Transverse colon (tissue), 4 donors: ENCODE results near the gene SIGMAR1. TPM values are rescaled to one million over a fixed set of nuclear protein-coding genes. Genes with fewer than 3 reads are reported as not detected.

ENCODE experiments used
- DNase-seq: peaks from one replicate; pipeline ENCODE4 v3.0.0-alpha.2; 2019
- H3K27ac ChIP-seq, 4 donors: fragments of 200-600 bp; sonication (generic); 2 replicates each; pipeline ENCODE4 v1.5.1; 2016 to 2018; ENCODE audit warnings: inconsistent platforms in 4 of 4
- H3K27me3 ChIP-seq: fragments of 200-600 bp; sonication (generic); 2 replicates; pipeline ENCODE4 v1.5.1; 2017; ENCODE audit warnings: inconsistent platforms
- H3K36me3 ChIP-seq, 4 donors: fragments of 200-600 bp; sonication (generic); 2 replicates each; pipeline ENCODE4 v1.5.1; 2017 to 2019; ENCODE audit warnings: inconsistent platforms in 4 of 4
- H3K4me1 ChIP-seq, 4 donors: fragments of 200-600 bp; sonication (generic); 2 replicates each; pipeline ENCODE4 v1.5.1; 2017 to 2020; ENCODE audit warnings: inconsistent platforms in 4 of 4
- H3K4me3 ChIP-seq, 4 donors: fragments of 200-600 bp; sonication (generic); 1 replicate in 1 of 4; 2 replicates in 3 of 4; pipeline versions ENCODE4 v1.5.1 to v1.6.1; 2017 to 2019; ENCODE audit warnings: inconsistent platforms in 4 of 4
- H3K9me3 ChIP-seq, 2 donors: fragments of 200-600 bp; sonication (generic); 2 replicates each; pipeline ENCODE4 v1.5.1; 2017 to 2019; ENCODE audit warnings: inconsistent platforms in 2 of 2
- EP300 ChIP-seq: sonication (generic); formaldehyde crosslinking; IDR thresholded peaks from one replicate; pipeline ENCODE4 v1.6.1; 2017; ENCODE audit warnings: antibody characterized with exemption, low read depth
- POLR2A ChIP-seq: fragments of 450-650 bp; IDR thresholded peaks from one replicate; pipeline ENCODE4 v1.6.1; 2016; ENCODE audit warnings: antibody characterized with exemption, mild to moderate bottlenecking, moderate library complexity
- POLR2AphosphoS5 ChIP-seq, 3 donors: sonication (generic); formaldehyde crosslinking; IDR thresholded peaks; one replicate each; pipeline ENCODE4 v1.6.1; 2016; ENCODE audit warnings: antibody characterized with exemption in 3 of 3
- WGBS, 2 donors: methylation state at CpG; one replicate each; pipeline ENCODE4 v1.1.5; 2018; ENCODE audit warnings: low coverage in 1 of 2; 5-methylcytosine and 5-hydroxymethylcytosine counted together
- in situ Hi-C, 4 donors: fragments of 200-750 bp; cut with MboI; loops; one replicate each; pipeline versions ENCODE4 v1.15.0 to v1.15.1; 2017; ENCODE audit warnings: low sequenced_read_pairs in 3 of 4, low pct_ligation_motif_present in 1 of 4, low pct_unique_long_range_greater_than_20kb in 1 of 4
- intact Hi-C: fragments of 100-400 bp; cut with DNase I; formaldehyde crosslinking; loops from one replicate; pipeline ENCODE4 v1.15.1; 2023; ENCODE audit warnings: low total_unique reads
- total RNA-seq, 4 donors: library from RNA; depleted of rRNA; stranded (reverse); fragments of >200 nt; gene quantifications; one replicate each; pipeline ENCODE4 v1.1.0, GENCODE V29; 2016
- TF ChIP-seq, protein P1 (sequence below), 5 experiments: fragments of 200-600 bp in 3 of 5; fragments of 450-650 bp in 2 of 5; sonication (generic) in 3 of 5; IDR thresholded peaks; 1 replicate in 2 of 5; 2 replicates in 3 of 5; pipeline ENCODE4 v1.5.1; 2016 to 2017; ENCODE audit warnings: antibody characterized with exemption in 5 of 5, inconsistent platforms in 3 of 5, mild to moderate bottlenecking in 2 of 5, moderate library complexity in 1 of 5

SIGMAR1 gene
- total RNA-seq, 4 donors from 2014 or later, result 45.6 to 102 (median 62.6) TPM

DNA sequence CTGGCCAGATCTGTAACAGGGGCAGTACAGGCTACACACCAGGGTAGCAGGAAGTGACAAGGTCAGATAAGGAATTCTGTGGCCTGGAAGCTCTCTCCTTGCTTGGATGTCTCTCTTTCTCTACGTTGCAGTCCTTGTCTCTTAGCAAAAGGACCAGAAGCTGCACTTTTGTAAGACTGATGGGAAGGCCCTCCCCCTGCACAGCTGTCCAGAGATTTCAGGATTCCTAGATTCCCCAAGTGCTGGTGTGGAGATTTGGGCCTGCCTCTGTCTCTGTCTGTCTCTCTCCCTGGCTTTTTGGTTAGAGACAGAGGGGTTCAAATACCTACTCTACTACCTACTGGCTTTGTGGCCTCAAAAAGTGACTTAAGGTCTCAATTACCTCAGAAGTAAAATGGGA is 38.0 kb downstream of the SIGMAR1 start:
- Histone ChIP-seq H3K4me1 (no peaks in the 10 kb centered on the region), H3K27ac (no peak overlapping the region), H3K9me3 (no peaks in the 10 kb centered on the region), H3K36me3 (no peaks in the 10 kb centered on the region), H3K4me3 (no peak overlapping the region), H3K27me3 (no peaks in the 10 kb centered on the region)
- TF ChIP-seq POLR2A (no peak), EP300 (no peak), POLR2AphosphoS5 (IDR thresholded peaks at IDR 0.05) (no peak)
- TF ChIP-seq, protein P1, sequence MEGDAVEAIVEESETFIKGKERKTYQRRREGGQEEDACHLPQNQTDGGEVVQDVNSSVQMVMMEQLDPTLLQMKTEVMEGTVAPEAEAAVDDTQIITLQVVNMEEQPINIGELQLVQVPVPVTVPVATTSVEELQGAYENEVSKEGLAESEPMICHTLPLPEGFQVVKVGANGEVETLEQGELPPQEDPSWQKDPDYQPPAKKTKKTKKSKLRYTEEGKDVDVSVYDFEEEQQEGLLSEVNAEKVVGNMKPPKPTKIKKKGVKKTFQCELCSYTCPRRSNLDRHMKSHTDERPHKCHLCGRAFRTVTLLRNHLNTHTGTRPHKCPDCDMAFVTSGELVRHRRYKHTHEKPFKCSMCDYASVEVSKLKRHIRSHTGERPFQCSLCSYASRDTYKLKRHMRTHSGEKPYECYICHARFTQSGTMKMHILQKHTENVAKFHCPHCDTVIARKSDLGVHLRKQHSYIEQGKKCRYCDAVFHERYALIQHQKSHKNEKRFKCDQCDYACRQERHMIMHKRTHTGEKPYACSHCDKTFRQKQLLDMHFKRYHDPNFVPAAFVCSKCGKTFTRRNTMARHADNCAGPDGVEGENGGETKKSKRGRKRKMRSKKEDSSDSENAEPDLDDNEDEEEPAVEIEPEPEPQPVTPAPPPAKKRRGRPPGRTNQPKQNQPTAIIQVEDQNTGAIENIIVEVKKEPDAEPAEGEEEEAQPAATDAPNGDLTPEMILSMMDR (IDR thresholded peaks at IDR 0.05), result no peak
- intact Hi-C loops, result loop anchor here (10.0 kb wide), 1 partner anchor 265 kb away; no protein-coding TSS in a partner anchor
- in situ Hi-C loops, result loop anchor here in 2 of 4 donors (5.0 to 10.0 kb wide), 2 partner anchors 55 to 57 kb away; no protein-coding TSS in a partner anchor
- no peak for DNase-seq
- WGBS, 2 donors, result 50% methylated on average over 1 of the region's 1 CpG; no CpG with 5 or more reads in 1 of the 2 donors

DNA sequence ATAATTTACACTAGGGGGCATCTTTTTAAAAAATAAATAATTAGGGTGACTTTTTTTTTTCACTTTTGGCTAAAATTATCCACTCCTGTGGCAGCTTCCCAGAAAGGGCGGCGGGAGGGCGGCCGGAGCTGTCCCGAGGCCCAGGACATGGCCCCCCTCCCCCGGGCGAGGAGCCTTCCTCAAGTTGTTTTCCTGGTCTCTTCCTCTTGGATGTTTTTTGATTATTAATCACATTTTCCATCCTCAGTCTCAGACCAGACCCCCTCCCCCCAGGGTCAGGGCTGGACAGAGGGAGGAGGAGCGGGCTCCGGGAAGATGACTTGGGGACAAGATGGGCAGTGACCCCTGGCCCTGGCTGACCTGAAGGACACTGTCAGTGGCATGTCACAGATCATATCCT is 43.4 kb downstream of the SIGMAR1 start:
- in situ Hi-C loops, result loop anchor here in 1 of 4 donors (10.0 kb wide), 1 partner anchor 49 kb away; no protein-coding TSS in a partner anchor
- intact Hi-C loops, result loop anchor here (10.0 kb wide), 1 partner anchor 259 kb away; no protein-coding TSS in a partner anchor
- Histone ChIP-seq H3K36me3 (no peaks in the 10 kb centered on the region), H3K27ac (peak overlapping the region in 1 of 4 donors; percentile 32), H3K4me1 (peaks cover 14 to 43% (median 26%) of the 10 kb centered on the region in 4 donors), H3K9me3 (no peaks in the 10 kb centered on the region), H3K4me3 (no peak overlapping the region), H3K27me3 (peaks cover 51% of the 10 kb centered on the region)
- WGBS, 2 donors, result 75 to 80% methylated on average over 7 to 9 of the region's 9 CpGs
- no peak for DNase-seq
- TF ChIP-seq POLR2AphosphoS5 (IDR thresholded peaks at IDR 0.05) (no peak), EP300 (no peak), POLR2A (no peak)
- TF ChIP-seq, protein P1 (IDR thresholded peaks at IDR 0.05), result no peak

DNA sequence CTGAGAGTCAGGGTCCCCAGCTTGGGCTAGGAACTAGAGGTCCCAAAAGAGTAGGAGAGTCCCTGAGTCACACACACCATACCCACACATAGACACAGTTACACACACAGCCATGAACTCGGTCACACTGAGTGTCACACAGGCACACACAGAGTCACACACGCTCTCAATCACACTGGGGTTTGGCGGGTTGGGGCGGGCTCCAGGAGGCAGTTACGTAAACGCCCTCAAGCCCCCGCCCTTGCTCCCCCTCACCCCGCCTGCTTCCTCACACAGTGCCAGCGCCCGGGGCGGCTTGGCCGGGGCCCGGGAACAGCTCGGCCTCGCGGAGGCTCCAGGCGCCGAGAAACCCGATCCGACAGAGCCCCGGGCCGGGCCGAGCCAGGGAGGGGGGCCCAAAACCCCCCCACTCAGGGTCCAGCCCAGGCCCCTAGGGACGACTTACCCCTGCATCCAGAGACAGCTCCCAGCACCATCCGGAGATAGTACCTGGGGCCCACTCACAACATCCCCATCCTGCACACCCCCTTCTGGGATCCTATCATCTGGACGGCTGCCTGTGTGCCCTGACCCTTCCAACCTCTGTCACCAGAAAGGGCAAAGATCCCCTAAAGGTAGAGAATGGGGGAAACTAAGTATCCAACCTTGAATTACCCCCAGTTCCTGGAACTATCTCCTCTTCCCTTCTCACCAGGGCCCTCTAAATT is 44.5 kb downstream of the SIGMAR1 start:
- Histone ChIP-seq H3K36me3 (no peaks in the 10 kb centered on the region), H3K27ac (peak overlapping the region in 3 of 4 donors; percentile 0 to 32 (median 10)), H3K27me3 (peaks cover 62% of the 10 kb centered on the region), H3K4me1 (peaks cover 14 to 50% (median 33%) of the 10 kb centered on the region in 4 donors), H3K4me3 (no peak overlapping the region), H3K9me3 (no peaks in the 10 kb centered on the region)
- DNase-seq, result peak; percentile 56
- in situ Hi-C loops (loop anchor here in 1 of 4 donors (10.0 kb wide), 1 partner anchor 48 kb away; no protein-coding TSS in a partner anchor), intact Hi-C loops (loop anchor here (2.0 to 10.0 kb wide), 2 partner anchors 44 to 258 kb away; no protein-coding TSS in a partner anchor)
- 9% methylated on average over 26 of the region's 26 CpGs; no CpG with 5 or more reads in 1 of the 2 donors for WGBS, 2 donors
- TF ChIP-seq POLR2AphosphoS5 (IDR thresholded peaks at IDR 0.05) (no peak), EP300 (no peak), POLR2A (no peak)
- TF ChIP-seq, protein P1 (IDR thresholded peaks at IDR 0.05), result no peak
